Activated CD4-positive, CD25-positive, alpha-beta regulatory T cell (primary cell): ENCODE results near the gene ST7.
"Not testable (repeated sequence)": the region's sequence is repeated elsewhere in the genome, so short reads cannot be mapped to it uniquely, and the experiment has no call there.

Experiments used
- DNase-seq, 4 experiments: peaks; one replicate each; lab custom pipeline; 2025; lab: John Stamatoyannopoulos, UW

Gene ST7

DNA sequence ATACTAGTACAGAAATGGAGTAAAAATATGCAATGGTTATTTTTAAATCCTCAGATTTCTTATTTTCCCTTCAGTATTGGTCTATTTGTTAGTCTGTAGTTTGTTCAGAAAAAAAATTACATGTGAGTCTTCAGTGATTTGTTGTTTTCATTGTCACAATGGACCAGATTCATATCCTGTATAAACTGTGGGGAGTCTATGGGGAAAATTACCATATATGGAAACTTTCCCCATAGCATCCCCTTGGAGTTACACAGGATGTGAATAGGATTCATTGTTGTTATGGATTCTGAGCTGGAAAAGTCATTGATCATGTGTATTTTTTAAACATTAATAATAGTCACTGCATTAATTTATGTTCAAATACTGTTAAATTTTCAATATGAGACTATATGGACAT lies 72.6 kb downstream of the ST7 start:
- DNase-seq, result no peak

DNA sequence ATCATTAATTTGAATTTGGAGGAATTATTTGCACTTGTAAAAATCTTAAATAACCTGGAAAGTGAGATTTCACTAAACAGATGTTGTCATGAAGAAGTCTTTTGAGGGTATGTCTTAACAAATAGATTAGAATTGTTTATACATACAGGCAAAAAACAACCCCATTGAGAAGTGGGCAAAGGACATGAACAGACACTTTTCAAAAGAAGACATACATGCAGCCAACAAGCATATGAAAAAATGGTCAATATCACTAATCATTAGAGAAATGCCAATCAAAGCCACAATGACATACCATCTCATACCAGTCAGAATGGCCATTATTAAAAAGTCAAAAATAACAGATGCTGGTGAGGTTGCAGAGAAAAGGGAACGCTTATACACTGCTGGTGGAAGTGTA lies 77.0 kb downstream of the ST7 start:
- not testable (repeated sequence) for DNase-seq

DNA sequence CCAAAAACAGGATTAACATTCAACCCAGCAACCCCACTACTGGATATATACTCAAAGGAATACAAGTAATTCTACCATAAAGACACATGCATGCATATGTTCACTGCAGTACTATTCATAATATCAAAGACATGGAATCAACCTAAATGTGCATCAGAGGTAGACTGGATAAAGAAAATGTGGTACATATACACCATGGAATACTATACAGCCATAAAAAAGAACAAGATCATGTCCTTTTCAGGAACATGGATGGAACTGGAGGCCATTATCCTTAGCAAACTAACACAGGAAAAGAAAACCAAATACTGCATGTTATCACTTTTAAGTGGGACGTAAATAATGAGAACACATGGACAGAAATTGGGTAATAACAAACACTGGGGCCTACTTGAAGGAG lies 77.5 kb downstream of the ST7 start:
- DNase-seq, result not testable (repeated sequence)

DNA sequence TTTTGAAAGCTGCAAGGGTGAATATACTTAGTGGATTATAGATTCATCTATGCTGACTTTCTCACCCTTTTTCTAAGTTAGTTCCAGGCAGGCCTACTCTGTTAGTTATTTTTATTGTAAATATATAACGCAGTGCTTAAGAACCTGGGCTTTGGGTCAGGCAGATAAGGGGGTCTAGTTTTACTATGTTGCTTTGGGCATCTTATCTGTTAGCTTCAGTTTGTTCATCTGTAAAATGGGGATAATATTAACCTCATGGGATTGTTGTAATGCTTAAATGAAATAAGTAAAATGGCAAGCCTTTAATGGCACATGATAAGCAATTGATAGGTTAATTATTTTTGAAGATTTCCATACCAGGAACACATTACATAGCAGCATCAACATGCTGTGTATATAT lies 79.5 kb downstream of the ST7 start:
- no peak for DNase-seq

DNA sequence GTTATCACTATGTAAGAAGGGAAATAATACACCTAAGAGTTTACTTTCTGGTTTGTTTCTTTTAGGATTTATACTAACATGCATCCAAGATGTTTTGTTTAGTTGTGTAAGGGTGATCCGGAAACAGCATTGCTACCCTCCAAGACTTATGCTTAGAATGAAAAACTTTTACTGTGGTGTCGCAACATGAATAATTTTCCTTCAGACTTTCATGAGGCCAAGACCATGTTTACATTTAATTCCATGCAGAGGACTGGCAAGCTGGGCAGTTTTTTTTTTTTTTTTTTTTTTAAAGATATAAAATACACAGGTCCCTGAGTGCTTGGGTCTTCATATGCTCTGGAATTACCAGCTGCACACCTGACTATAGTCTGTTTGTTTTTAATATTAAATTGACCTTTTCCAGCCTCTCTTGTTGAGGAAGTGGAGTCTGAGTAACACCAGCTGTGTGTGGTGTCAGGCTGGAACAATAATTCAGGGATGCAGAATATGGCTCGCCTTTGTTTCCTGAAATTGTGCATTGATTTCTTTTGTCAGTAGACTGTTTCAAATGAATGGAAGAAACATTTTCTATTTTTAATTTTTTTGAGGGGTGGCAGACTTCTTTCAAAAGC lies 81.7 kb downstream of the ST7 start:
- no peak for DNase-seq

DNA sequence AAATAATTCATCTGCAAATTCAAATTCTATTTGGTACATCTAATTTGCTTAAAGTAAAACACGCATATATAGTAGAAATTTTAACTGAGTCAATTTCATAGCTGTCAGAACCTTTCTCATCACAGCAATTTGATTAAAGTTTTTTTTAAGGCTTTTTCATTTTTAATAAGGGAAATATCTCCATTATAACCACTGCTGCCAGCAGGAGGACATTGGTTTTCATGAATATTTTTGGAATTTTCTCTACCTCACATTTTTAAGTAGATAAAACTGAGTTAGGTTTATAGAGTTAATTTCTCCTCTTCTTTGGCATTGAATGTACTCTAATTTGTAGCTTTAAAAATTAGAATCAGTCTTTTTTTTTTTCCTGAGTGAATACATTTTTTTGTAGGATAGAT lies 82.2 kb downstream of the ST7 start:
- DNase-seq, result no peak

DNA sequence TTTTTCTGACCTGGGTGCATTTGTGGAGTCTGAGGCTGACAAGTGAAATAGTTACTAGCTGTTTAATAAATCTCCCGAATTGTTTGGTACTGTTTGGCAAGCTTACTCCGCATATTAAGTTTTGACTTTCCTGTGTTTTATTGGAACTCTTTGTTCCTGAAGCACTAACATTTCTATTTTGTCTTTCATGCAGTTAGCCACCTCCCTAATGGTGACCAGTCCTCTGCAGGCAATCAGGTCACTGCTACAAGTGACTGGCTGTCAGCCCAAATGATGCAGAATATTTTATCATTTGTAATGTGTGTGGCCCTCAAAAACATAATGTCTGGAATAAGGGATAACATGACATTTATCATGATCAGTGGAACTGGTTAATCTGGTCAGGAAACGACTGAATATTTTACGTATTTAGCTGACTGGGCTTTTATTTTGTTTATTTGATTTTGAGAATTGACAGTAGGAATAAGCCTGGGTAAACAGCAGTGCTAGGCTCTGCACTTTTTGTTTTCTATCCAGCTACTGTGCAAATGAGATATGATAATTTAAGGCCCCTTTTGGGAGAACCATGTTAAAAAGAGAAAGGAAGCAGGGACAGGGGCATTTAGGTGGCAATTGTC lies 82.9 kb downstream of the ST7 start:
- no peak for DNase-seq

DNA sequence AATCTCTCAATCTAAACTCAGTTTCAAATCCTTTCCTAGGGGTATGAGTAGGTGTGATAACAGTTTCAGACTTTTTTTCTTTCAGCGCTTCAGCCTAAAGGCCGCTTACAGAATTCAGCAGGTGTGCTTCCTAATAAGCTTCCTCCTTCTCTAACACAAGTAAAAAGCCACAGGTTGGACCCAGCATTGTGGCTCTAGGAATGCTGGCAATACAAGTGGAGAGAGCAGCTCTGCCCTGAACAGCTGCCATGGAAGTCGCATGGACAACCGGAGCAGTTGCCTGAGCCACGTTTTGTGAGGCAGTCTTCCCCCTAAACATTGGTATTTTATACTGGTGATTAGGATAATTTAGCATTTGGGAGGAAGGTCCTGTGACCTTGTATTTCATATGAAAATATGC lies 83.5 kb downstream of the ST7 start:
- no peak for DNase-seq

DNA sequence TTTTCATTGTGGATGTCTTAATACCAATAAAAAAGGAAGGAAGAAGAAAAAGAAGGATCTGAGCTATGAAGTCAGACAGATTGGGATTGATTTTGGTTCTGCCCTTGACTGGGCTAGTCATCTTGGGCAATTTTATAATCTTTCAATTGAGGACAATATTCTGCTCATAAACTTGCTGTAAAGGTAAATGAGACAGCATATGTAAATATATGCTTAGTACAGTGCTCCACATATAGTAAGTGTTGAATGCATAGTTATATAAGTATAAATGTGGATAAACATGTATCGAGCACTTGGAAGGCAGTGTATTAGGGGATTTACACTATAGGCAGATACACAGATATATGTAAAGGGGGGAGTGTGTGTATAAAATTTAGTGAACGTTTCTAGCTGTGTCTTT lies 85.1 kb downstream of the ST7 start:
- no peak for DNase-seq

DNA sequence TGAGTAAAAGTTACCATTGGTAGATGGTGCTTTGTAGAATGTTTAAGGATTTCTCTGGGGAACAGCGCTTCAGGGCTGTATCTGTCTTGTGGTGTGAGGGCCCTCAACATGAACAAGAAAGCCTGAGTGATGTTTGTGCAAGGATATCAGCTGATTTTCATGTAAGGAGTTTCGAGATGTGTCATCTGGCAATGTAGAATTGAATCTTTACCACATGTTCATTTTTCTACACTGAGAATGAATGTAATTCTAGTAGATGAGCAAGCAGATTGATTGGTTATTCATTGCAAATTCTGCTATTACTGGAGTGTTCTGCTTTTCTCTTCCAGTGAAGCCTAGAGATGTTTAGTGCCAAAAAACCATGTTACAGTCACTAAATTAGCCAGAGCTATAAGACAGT lies 87.7 kb downstream of the ST7 start:
- DNase-seq, result no peak

DNA sequence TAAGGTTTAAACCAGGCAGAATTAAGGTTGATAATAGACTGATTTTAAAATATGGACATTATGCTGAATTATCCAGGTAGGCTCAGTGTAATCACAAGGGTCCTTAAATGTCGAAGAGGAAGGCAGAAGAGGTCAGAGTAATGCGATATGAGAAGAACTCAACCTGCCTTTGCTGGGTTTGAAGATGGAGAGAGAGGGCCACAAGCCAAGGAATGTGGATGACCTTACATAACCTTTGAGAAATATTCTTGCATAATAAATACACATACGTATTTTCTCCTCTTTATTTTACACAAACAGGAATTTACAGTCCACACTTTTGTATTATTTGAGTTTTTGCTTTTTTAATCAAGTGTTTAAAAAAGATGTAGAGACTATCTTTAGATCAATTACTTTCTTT lies 88.5 kb downstream of the ST7 start:
- no peak for DNase-seq

DNA sequence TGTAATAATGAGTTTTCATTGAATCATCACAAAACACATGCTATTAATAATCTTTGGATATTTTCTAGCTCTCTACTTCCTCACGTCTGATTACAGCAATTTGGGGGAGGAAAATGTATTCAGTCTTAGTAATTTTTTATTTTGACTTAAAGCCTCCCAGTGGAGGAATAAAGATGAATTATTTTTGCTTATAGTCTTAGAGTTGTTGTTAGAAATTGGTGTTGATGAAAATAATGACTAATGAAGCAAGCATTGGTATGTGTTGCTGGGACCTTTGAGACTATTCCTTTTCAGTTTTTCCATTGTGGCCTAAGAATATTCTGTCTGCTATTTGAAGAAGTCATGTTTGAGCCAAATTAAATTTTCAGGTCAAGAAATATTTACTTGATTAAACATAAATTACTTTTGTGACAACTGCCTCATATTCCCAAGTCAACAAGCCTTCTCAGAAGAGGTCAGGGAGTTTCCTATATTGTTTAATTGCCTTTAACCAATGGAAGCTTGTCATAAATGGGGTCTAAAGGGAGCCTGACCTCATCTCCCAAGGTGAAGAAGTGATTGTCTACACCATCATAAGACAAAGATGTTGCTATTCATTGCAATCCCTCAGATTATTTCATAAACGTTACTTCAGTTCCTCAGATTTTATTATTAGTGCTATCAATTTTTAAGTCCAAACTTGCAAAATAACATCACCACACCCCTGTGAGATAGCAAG lies 90.0 kb downstream of the ST7 start:
- no peak for DNase-seq

DNA sequence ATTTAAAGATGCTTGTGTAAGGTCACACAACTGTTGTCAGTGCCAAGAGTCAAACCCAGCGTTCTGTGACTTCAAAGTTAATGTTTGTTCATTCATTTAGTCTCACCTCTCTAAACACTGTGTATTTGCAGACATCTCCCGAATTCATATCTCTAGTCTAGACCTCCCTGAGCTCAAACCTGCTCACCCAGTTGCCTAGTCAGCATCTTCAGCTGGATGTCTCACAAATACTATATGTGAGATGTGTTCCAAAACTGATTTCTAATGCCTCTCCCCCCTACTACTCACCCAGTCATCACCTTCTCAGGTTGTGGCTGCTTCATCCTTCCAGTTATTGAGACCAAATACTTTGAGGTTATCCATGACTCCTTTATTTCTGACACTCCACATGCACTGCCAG lies 91.4 kb downstream of the ST7 start:
- DNase-seq, result no peak

DNA sequence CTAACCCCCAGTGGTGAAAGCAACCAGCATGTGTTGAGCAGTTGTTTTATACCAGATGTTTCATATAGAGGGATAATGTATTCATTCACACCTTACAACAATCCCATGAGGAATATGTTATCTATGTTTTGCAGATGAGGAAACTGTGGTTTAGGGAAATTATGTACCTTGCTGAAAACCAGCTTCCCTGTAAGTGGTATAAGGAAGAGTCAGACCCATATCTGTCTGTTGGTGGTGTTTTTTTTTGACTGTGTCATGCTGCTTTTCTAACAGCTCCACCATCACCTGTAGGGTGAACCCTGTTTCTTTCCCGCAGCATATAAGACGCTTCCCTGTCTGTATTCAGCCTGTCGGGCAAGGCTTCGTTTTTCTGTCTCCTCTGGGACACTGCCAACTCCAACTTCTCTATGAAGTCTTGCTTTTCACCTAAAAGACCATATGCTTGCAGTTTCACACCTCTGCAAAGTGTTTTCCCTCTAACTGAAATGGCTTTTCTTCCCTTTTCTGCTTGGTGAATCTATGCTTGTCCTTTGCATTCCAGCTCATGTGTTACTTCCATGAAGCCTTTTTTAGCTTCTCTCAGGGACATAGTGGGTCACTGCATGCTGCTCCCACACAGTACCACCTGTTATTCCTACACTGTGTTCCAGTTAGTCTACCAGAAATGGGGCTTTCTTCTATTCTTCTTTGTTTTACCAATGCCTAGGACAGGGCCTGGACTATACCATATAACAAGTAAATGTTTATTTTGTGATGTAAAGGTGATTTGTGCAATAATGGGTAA lies 92.8 kb downstream of the ST7 start:
- DNase-seq, result no peak

DNA sequence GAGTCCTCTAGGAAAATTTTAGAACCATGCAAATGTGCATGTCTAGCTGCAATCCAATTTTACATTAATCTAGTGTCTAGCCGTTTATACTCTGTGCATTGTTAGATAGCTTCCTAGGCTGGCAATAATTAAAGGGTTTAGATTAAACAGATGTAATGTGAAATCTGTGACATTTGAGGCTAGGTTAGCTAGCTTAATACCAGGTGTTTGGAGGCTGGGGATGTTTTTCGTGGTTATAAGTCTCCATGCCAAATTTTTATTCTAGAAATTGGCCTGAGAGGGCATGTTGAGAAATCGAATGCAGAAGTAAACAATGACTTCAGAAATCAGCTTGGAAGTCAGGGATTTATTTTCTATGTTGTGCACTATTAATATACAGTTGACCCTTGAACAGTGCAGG lies 94.2 kb downstream of the ST7 start:
- no peak for DNase-seq

DNA sequence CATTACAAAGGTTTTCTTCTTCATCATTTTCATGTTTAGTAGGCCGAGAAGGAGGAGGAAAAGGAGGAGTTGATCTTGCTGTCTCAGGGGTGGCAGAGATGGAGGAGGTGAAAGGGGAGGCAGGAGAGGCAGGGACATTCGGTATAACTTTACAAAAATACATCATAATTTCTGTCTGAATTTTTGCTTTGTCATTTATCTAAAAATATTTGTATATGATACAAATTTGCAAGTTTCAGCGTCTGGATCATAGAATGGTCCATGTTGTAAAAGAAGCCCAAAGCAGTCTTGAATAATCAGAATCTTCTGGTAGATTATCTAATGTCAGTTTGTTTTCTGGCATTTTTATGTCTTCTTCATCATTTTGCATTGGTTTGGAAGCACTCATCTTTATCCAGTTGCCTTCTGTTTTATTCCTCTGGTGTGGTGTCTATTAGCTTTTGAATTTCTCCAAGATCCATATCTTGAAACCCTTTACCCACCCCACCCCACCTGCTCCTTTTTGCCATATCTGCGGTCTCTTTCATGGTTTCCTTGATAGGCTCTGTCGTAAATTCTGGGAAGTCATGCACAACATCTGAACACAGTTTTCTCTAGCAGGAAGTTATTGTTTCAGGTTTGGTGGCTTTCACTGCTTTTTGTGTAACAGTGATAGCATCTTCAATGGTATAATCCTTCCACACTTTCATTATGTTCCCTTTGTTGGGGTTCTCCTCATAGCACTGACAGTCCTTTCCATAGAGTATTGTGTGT lies 95.0 kb downstream of the ST7 start:
- DNase-seq, result no peak

DNA sequence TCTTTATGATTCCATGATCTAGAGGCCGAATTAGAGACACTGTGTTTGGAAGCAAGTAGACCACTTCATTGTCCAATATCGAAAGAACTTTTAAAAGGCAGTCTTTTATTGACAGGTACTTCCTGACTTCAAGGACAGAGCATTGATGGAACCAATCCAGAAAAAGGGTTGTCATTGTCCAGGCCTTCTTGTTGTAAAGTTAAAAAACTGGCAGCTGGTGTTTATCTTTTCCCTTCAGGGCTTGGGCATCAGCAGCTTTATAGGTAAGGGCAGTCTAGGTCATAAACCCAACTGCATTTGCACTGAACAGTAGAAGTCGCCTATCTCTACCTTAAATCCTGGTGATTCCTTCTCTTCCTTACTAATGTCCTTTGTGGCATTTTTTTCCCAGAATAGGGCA lies 95.6 kb downstream of the ST7 start:
- no peak for DNase-seq

DNA sequence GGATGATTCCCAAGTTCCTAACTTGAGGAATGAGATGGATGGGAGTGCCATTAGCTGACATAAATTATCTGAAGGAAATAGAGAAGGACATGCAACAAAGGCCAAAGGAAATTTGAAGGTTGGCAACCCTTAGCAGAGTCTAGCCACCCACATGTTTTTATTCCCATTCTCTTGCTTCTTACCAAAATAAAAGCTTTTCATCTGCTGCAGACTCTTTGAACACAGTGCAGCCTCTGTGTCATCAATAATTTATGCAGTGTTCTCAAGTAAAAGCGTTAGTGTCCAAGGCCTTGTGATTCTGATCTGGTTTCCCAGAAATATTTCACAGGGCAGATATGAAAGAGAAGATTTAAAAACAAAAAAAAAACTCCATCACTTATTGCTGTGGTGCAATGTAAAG lies 98.5 kb downstream of the ST7 start:
- no peak for DNase-seq

DNA sequence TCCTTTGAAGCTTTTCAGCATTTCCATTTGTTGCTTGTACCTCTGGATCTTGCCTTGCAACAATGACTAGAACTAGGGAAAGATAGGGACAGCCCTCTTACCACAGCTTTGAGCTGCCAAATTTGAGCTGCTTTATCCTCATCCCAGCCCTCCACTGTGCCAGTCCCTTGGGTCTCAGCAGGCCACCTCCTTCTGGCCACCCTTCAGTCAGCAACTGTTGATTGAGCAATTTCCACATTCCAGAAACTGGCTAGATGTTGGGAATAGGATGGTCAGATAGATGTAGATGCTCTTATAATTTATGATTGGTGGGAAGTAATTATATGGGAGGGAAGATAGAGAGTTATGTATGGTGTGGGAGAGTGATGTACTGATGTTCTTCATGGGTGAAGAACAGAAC lies 100.1 kb downstream of the ST7 start:
- DNase-seq, result no peak

DNA sequence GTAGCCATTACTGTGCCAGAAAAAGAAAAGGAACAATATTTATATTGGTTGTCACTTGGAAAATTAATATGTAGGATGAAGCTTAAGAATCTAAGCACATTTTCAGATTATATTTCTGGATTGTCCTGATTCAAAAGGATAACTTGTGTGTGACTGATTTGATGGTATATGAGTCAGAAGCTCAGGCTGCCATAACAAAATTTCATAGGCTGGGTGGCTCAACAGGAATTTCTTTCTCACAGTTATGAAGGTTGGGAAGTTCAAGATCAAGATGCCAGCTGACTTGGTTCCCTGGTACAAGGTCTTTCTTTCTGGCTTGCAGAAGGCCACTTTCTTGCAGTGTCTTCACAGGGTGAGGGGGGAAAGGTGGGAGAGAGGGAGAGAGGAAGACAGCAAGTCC lies 108.5 kb downstream of the ST7 start:
- no peak for DNase-seq

DNA sequence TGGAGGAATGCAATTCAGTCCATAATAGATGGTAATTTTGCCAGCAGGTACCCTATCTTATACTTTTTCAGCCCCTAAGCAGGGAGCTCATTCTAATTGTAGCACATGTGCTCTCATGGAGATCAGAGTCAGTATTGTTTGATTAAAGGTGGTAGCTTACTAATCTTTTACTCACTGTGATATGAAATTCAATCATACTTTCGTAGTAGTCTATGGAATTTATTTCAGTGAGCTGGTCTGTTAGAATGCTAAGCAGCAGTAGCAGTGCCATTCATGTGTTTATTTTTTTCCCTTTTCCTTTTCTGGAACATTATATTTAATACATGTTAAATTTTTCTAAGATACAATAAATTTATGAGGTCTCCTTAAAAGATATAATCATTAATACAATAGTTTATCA lies 109.0 kb downstream of the ST7 start:
- no peak for DNase-seq

DNA sequence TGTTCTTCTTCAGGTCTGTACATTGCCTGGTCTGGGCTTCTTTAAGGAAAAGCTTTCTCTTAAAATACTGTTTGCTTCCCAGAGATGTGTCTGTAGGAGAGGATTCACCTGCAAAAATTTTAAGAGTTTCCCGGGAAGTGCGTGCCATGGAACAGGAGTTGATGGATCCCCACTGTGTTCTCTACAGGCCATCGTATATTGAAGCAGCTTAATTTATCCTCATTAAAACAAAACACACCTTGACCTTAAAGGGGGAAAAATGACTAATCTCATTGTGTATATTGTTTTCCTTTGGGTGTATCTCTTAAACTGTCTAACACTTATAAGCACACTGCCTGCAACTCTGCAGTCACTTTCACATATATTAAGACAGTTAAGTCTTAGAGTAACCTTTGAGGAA lies 111.4 kb downstream of the ST7 start:
- DNase-seq, result no peak
